Peyer's patch (tissue), 4 donors: ENCODE results near the gene RNF182.
"Not testable (repeated sequence)": the region's sequence is repeated elsewhere in the genome, so short reads cannot be mapped to it uniquely, and the experiment has no call there.

Experiments used
- CTCF ChIP-seq, 6 experiments: fragments of 450-650 bp in 4 of 6; fragments of 200-600 bp in 2 of 6; sonication (generic) in 1 of 6; IDR thresholded peaks; one replicate each; pipeline ENCODE4 v1.5.1; 2017 to 2019; ENCODE audit warnings: antibody characterized with exemption in 6 of 6, mild to moderate bottlenecking in 3 of 6, moderate library complexity in 1 of 6
- POLR2A ChIP-seq, 2 donors: fragments of 450-650 bp; IDR thresholded peaks; one replicate each; pipeline ENCODE4 v1.5.1; 2017; ENCODE audit warnings: antibody characterized with exemption in 2 of 2, mild to moderate bottlenecking in 2 of 2, moderate library complexity in 2 of 2

DNA sequence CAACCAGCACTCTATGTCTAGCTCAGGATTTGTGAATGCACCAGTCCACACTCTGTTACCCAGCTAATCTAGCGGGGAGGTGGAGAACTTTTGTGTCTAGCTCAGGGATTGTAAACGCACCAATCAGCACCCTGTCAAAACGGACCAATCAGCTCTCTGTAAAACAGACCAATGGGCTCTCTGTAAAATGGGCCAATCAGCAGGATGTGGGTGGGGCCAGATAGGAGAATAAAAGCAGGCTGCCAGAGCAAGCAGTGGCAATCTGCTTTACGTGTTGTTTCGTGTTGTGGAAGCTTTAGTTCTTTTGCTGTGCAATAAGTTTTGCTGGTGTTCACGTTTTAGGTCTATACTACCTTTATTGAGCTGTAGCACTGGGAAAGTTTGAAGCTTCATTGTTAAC, 93.8 kb downstream of the RNF182 start:
- not testable (repeated sequence) for TF ChIP-seq CTCF, POLR2A (IDR thresholded peaks at IDR 0.05)
